Suppressor macrophage (primary cell): ENCODE data around the gene PPP2R5E.

Experiments
- DNase-seq, 4 experiments: peaks; one replicate each; pipeline ENCODE4 v3.0.0-alpha.2; 2020 to 2022

The PPP2R5E gene

DNA sequence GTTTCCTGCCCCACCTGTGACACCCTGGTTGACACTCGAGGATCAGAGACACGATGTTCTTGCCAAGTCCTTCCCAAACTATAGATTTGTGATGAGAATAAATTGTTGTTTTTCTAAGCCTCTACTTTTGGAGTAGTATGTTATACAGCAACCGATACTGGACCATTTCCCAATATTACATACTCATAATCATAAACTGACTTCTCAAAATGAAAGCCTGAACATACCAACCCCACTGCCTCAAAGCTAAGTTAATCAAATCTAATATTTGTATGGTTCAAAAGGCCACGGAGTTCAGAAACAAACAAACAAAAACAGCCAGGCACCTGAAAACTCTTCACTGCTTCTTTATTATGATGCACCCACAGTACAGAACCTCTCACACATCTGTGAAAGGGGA lies 172.1 kb downstream of the PPP2R5E start:
- no peak for DNase-seq

GRCh38 chr14:63367742-63368364 lies 175.3 kb downstream of the PPP2R5E start:
- DNase-seq = no peak

- no peak for DNase-seq
These were observed 180.8 kb downstream of the PPP2R5E start for GRCh38 chr14:63362389-63362819.

GRCh38 chr14:63361790-63362189 lies 181.4 kb downstream of the PPP2R5E start:
- no peak for DNase-seq

DNA sequence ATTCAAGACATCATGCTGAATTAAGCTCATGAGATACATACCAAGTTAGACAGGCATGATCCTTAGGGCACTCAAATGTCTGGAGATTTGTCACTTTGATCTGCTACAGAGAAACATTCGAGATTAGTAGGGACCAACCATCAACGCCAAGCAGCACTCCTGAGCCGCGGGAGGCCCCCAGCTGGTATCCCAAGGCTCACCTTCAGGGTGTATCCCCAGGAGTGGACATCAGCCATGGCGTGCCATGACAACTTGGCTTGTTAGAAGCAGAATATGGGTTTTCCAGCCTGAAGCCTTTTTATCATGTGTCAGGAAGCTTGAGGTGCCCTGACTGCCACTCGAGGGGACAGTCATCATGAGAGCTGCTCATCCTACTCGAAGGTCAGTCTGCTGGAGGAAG lies 185.3 kb downstream of the PPP2R5E start:
- no peak for DNase-seq

DNA sequence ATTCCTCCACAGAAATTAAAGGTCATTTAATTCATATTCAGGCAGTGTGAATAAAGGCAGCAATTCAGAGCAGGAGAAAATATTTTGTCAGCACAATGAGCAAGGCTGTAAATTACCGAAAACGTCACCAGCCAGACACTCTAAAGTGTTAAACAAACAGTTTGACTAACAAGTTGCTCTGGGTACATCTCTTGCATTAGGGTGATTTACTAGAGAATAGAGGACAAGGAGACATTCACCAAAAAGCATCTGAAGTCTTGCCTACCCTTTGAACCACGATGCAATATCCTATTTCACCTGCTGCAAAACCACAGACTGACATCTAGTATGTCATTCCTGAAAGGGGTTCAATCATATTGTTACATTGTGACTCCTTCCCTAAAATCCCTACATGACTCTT lies 197.4 kb downstream of the PPP2R5E start:
- no peak for DNase-seq

- no peak for DNase-seq
These were observed 198.8 kb downstream of the PPP2R5E start for GRCh38 chr14:63344336-63344735.

- no peak for DNase-seq
These were observed 199.3 kb downstream of the PPP2R5E start for GRCh38 chr14:63343878-63344277.

DNA sequence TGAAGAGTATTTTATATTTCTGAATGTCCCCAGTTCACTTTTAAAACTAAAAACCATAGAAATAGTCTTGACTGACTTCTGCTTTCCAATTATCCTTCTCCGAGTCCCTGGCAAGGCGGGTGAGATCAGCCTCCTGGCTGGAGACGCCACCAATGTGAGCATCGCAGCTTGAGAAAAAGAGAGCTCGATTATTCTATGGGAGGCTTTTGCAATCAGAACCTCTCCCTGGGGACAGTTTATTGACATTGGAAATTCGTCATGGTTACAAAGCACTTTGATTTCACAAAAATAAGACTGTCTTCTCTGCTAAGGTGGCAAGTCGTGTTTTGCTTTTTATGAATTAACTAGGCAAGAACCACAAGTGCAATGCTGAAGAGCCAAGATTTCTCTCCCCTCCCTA lies 200.8 kb downstream of the PPP2R5E start:
- no peak for DNase-seq

GRCh38 chr14:63328787-63329737 lies 214.1 kb downstream of the PPP2R5E start:
- DNase-seq = no peak

GRCh38 chr14:63326840-63327239 lies 216.3 kb downstream of the PPP2R5E start:
- DNase-seq = no peak

DNA sequence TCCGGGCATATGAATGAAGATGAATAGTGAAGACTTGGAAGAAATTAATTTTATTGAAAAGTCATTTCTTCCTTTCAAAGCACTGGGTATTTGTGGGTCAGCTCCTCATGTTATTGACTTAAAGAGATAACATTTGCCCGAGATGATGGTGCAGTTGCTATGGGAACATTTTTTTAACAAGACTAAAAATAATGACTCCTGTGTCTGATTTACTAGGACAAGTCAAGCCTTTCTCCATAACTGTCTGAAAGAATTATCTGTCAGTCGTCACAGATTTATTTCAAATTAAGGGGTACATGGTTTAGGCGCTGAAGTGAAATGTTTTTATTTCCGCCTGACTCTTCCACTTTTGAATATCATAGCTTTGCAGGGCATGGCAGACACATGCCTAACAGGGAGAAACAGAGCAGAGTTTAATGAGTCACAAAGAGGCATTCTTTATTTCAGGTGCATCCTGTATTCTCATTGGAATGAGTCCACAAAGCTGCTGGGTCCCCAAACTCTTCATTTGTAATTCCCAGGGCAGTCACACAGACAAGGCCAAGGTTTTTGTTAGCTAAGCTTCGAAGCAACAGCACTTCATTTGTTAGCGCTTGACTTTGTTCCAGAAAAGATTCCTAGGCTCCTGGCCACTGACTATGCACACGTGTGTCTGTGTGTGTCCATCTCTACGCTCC lies 220.1 kb downstream of the PPP2R5E start:
- DNase-seq = no peak

GRCh38 chr14:63322472-63322871 lies 220.7 kb downstream of the PPP2R5E start:
- DNase-seq = no peak
